HUES64 (cell line): Measurements from ENCODE around the gene MAPKAPK3.

Experiments used
- H3K27ac ChIP-seq: 2 replicates; pipeline ENCODE4 v1.7.0; 2013; ENCODE audit warnings: low read depth, low read length, inconsistent platforms
- H3K27me3 ChIP-seq: 2 replicates; pipeline ENCODE4 v1.6.1; 2013; ENCODE audit warnings: mild to moderate bottlenecking, low read length; ENCODE audit not compliant: insufficient read depth
- H3K36me3 ChIP-seq: 2 replicates; pipeline ENCODE4 v1.6.1; 2013; ENCODE audit warnings: mild to moderate bottlenecking, low read length; ENCODE audit not compliant: insufficient read depth
- H3K4me1 ChIP-seq: 2 replicates; pipeline ENCODE4 v1.6.1; 2013; ENCODE audit warnings: mild to moderate bottlenecking, low read length, moderate library complexity; ENCODE audit not compliant: insufficient read depth
- H3K4me3 ChIP-seq: 2 replicates; pipeline ENCODE4 v1.5.1; 2013; ENCODE audit warnings: mild to moderate bottlenecking, low read length, moderate library complexity
- H3K9ac ChIP-seq: 2 replicates; pipeline ENCODE4 v1.6.1; 2013; ENCODE audit warnings: mild to moderate bottlenecking, low read depth, low read length
- H3K9me3 ChIP-seq: 2 replicates; pipeline ENCODE4 v1.6.1; 2013; ENCODE audit warnings: low read depth, low read length; ENCODE audit not compliant: insufficient read depth
- WGBS: fragments of 150-250, 120-280 bp; methylation state at CpG from one replicate; pipeline ENCODE4 v1.1.7; 2013; ENCODE audit warnings: missing lambda C conversion rate; 5-methylcytosine and 5-hydroxymethylcytosine counted together

MAPKAPK3 gene

GRCh38 chr3:50617911-50618481, 1.0 kb downstream of the MAPKAPK3 start:
- H3K9me3 ChIP-seq = no peaks in the 10 kb centered on the region
- H3K4me1 ChIP-seq = peaks cover 10% of the 10 kb centered on the region; the same call in 1 of the 2 replicates
- H3K27me3 ChIP-seq = peaks cover 18% of the 10 kb centered on the region
- peak overlapping the region; percentile 88 for H3K9ac ChIP-seq
- 87% methylated on average over 6 of the region's 6 CpGs for WGBS
- peak overlapping the region; percentile 73 for H3K4me3 ChIP-seq
- no peak overlapping the region for H3K27ac ChIP-seq
- 0 out of 2 replicates have a peak, but pooled peaks cover 3% of the 10 kb centered on the region for H3K36me3 ChIP-seq

- WGBS = 96% methylated on average over 1 of the region's 1 CpG
- peaks cover 21% of the 10 kb centered on the region for H3K4me1 ChIP-seq
- H3K36me3 ChIP-seq = 0 out of 2 replicates have a peak, but pooled peaks cover 3% of the 10 kb centered on the region
- no peak overlapping the region for H3K4me3 ChIP-seq
- H3K9me3 ChIP-seq = no peaks in the 10 kb centered on the region
- no peak overlapping the region for H3K27ac ChIP-seq
- H3K27me3 ChIP-seq = 0 out of 2 replicates have a peak, but pooled peaks cover 4% of the 10 kb centered on the region
- H3K9ac ChIP-seq = no peak overlapping the region
Observed at GRCh38 chr3:50620420-50620819, 3.5 kb downstream of the MAPKAPK3 start.

GRCh38 chr3:50620820-50621219, 3.9 kb downstream of the MAPKAPK3 start:
- Histone ChIP-seq H3K27ac (no peak overlapping the region), H3K9me3 (no peaks in the 10 kb centered on the region), H3K9ac (no peak overlapping the region), H3K27me3 (no peaks in the 10 kb centered on the region), H3K4me1 (peaks cover 25% of the 10 kb centered on the region), H3K36me3 (0 out of 2 replicates have a peak, but pooled peaks cover 3% of the 10 kb centered on the region), H3K4me3 (no peak overlapping the region)
- WGBS = 88% methylated on average over 4 of the region's 4 CpGs

GRCh38 chr3:50622881-50623280, 5.9 kb downstream of the MAPKAPK3 start:
- Histone ChIP-seq H3K4me1 (peaks cover 21% of the 10 kb centered on the region), H3K9me3 (no peaks in the 10 kb centered on the region), H3K27ac (no peak overlapping the region), H3K36me3 (0 out of 2 replicates have a peak, but pooled peaks cover 3% of the 10 kb centered on the region), H3K4me3 (no peak overlapping the region), H3K27me3 (no peaks in the 10 kb centered on the region), H3K9ac (no peak overlapping the region)
- WGBS = 64% methylated on average over 3 of the region's 3 CpGs

- no peaks in the 10 kb centered on the region for H3K9me3 ChIP-seq
- 94% methylated on average over 6 of the region's 6 CpGs for WGBS
- H3K4me3 ChIP-seq = no peak overlapping the region
- no peaks in the 10 kb centered on the region for H3K27me3 ChIP-seq
- peaks cover 22% of the 10 kb centered on the region for H3K4me1 ChIP-seq
- H3K27ac ChIP-seq = no peak overlapping the region
- no peak overlapping the region for H3K9ac ChIP-seq
- 0 out of 2 replicates have a peak, but pooled peaks cover 3% of the 10 kb centered on the region for H3K36me3 ChIP-seq
Observed at GRCh38 chr3:50623840-50624474, 7.0 kb downstream of the MAPKAPK3 start.

- Histone ChIP-seq H3K4me1 (peaks cover 22% of the 10 kb centered on the region), H3K36me3 (0 out of 2 replicates have a peak, but pooled peaks cover 3% of the 10 kb centered on the region), H3K27me3 (no peaks in the 10 kb centered on the region), H3K27ac (no peak overlapping the region; the same call in 1 of the 2 replicates), H3K4me3 (no peak overlapping the region), H3K9me3 (no peaks in the 10 kb centered on the region), H3K9ac (no peak overlapping the region)
- WGBS = 90% methylated on average over 2 of the region's 2 CpGs
Observed at GRCh38 chr3:50624634-50625033, 7.7 kb downstream of the MAPKAPK3 start.

- Histone ChIP-seq H3K27ac (peak overlapping the region; percentile 20; the same call in 1 of the 2 replicates), H3K9ac (no peak overlapping the region), H3K4me1 (peaks cover 22% of the 10 kb centered on the region), H3K27me3 (no peaks in the 10 kb centered on the region), H3K4me3 (no peak overlapping the region), H3K9me3 (no peaks in the 10 kb centered on the region), H3K36me3 (0 out of 2 replicates have a peak, but pooled peaks cover 3% of the 10 kb centered on the region)
- WGBS = 60% methylated on average over 16 of the region's 18 CpGs
Observed at GRCh38 chr3:50625231-50626182, 8.6 kb downstream of the MAPKAPK3 start.

GRCh38 chr3:50626401-50626800, 9.4 kb downstream of the MAPKAPK3 start:
- 94% methylated on average over 3 of the region's 3 CpGs for WGBS
- Histone ChIP-seq H3K27me3 (no peaks in the 10 kb centered on the region), H3K36me3 (0 out of 2 replicates have a peak, but pooled peaks cover 3% of the 10 kb centered on the region), H3K9ac (no peak overlapping the region), H3K4me1 (peaks cover 22% of the 10 kb centered on the region), H3K4me3 (no peak overlapping the region), H3K9me3 (no peaks in the 10 kb centered on the region), H3K27ac (no peak overlapping the region)

GRCh38 chr3:50627407-50628051, 10.6 kb downstream of the MAPKAPK3 start:
- WGBS = 51% methylated on average over 6 of the region's 6 CpGs

GRCh38 chr3:50628601-50629000, 11.7 kb downstream of the MAPKAPK3 start:
- H3K27ac ChIP-seq = no peak overlapping the region
- no peaks in the 10 kb centered on the region for H3K9me3 ChIP-seq
- no peak overlapping the region for H3K4me3 ChIP-seq
- H3K36me3 ChIP-seq = no peaks in the 10 kb centered on the region
- 93% methylated on average over 3 of the region's 3 CpGs for WGBS
- no peak overlapping the region for H3K9ac ChIP-seq
- no peaks in the 10 kb centered on the region for H3K27me3 ChIP-seq
- H3K4me1 ChIP-seq = peaks cover 22% of the 10 kb centered on the region

More at GRCh38 chr3:50627407-50628051, 10.6 kb downstream of the MAPKAPK3 start:
- no peak overlapping the region for H3K4me3 ChIP-seq
- no peak overlapping the region for H3K27ac ChIP-seq
- no peaks in the 10 kb centered on the region for H3K27me3 ChIP-seq
- H3K36me3 ChIP-seq = no peaks in the 10 kb centered on the region
- peaks cover 22% of the 10 kb centered on the region for H3K4me1 ChIP-seq
- H3K9ac ChIP-seq = no peak overlapping the region
- no peaks in the 10 kb centered on the region for H3K9me3 ChIP-seq
